Measurements from ENCODE around the gene TENT4A.
"Not testable (repeated sequence)": the region's sequence is repeated elsewhere in the genome, so short reads cannot be mapped to it uniquely, and the experiment has no call there.

TENT4A gene

DNA sequence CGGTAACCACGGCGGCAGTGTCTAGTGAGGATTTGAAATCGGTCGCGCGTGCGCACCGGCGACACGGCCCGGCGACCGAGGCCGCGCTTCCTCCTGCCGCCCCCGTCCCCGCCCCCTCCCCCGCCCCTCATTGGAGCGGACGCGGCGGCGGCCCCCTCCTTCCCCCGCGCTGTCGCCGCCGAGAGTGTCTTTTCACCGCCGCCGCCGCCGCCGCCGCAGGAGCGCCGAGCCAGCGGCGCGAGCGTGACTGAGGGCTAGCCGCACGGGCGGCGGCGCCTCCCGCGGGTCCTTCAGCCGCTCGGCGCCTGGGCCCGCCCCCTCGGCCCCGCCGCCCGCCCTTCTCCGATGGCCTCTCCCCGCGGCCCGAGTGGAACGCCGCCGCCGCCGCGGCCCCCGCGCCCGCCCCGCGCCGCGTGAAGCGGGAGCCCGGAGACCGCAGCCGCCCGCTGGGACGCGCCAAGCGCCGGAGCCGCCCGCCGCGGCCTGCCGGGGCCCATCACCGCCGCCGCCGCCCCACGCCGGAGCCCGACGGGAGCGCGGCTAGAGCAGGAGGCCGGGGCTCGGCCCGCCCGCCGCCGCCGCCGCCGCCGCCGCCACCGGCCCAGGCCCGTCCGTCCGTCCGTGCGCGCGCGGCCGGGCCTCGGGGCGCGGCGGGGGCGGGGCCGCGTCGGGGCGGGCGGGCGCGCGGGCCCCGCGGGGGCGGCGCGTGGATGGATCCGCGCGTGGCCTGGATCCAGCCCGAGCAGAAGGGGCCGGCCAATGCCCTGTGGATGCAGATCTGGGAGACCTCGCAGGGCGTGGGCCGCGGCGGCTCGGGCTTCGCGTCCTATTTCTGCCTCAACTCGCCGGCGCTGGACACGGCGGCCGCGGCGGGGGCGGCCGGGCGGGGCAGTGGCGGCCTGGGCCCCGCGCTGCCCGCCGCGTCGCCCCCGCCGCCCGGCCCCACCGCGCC lies at the start of gene TENT4A:
Gene TENT4A, plus strand, starts transcription at position 159 of the 952 bp plus-strand sequence. Its CDS starts 552 bp downstream, at position 711.
- in situ Hi-C loops (cut with HindIII; ENCODE audit: low pct_unique_long_range_greater_than_20kb, low sequenced_read_pairs) = no loop called here
- no peak for TF ChIP-seq JUND (IDR thresholded peaks at IDR 0.05; ENCODE audit: low read depth)
- DNase-seq (ENCODE audit: low read depth in 1 of 2, low spot score in 1 of 2) = peak; percentile 35 to 97

DNA sequence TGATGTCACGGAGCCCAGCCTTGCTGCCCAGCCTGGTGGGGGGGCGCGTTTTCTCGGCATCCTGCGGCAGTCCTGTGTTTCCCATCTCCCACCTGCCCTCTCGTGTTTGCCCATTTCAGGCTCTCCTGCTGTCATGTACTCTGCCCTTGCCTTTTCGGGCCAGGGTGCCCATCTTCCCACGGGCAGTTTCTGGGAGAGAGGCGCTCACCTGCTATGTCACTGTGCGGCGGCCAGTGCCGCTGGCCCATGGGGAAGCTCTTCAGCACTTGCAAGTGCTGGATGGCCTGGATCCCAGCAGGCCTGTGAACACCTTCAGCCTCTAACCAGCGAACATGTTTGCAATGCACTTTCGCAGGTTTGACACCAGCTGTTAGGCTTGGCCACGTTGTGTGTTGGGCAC lies 46.5 kb upstream of the TENT4A start:
- TF ChIP-seq JUND (IDR thresholded peaks at IDR 0.05; ENCODE audit: low read depth) = no peak

DNA sequence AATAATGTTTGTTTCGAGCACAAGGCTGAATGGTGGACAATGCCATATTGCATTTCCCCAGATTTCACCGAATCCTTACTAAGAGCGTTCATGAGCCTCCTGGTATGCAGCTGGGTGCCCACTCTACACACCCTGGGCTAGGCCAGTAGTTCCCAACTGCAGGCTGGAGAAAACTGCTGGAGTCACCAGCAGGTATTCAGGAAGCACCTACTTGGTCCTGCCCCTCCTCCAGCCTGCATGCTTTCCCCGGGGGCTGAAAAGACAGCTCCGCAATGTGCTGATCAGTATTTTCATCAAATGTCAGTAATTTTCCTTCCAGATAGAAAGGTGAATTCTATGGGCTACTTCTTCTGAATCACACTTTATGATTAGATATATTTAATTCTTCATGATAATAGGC lies 45.6 kb upstream of the TENT4A start:
- TF ChIP-seq JUND (IDR thresholded peaks at IDR 0.05; ENCODE audit: low read depth) = no peak
- DNase-seq (ENCODE audit: low read depth in 1 of 2, low spot score in 1 of 2) = no peak
- in situ Hi-C loops (cut with HindIII; ENCODE audit: low pct_unique_long_range_greater_than_20kb, low sequenced_read_pairs) = no loop called here

More for the DNA sequence above, 46.5 kb upstream of the TENT4A start:
- in situ Hi-C loops (cut with HindIII; ENCODE audit: low pct_unique_long_range_greater_than_20kb, low sequenced_read_pairs) = no loop called here
- no peak for DNase-seq (ENCODE audit: low read depth in 1 of 2, low spot score in 1 of 2)

DNA sequence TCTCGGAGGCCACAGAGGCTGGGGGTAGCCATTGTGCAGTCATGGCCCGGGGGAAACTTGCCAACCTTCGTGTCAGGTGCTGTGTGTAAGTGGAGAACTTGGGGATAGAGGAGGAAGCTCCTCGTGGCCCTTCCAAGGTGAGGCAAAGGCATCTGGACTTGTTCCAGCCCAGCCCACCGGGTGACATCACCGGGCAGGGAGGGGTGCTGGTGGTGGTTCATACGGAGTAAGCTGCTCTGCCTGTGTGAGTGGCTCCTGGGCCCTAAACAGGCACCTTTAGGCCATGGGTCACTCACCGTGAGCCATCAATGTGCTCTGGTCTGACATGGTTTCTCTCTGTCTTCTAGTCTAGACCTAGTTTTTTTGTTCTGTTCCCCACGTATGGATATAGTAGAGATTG lies 44.5 kb upstream of the TENT4A start:
- not testable (repeated sequence) for DNase-seq (ENCODE audit: low read depth in 1 of 2, low spot score in 1 of 2)

DNA sequence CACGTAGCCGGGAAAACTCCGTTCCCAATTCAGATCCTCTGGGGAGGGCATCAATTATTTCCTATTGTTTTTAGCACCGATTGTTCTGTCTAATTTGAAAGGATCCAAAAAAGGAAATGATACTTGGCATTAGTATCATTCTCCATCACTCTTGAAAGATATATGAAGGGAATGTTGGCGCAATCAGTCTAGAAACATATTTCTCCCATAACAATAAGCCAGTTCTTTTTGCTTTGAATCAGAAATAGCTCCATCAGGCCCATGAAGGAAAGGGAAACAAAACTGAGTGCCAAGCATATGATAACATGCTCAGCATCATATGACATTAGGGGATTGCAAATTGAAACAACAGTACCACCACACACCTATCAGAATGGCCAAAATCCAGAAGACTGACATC lies 40.2 kb upstream of the TENT4A start:
- in situ Hi-C loops (cut with HindIII; ENCODE audit: low pct_unique_long_range_greater_than_20kb, low sequenced_read_pairs) = no loop called here
- TF ChIP-seq JUND (IDR thresholded peaks at IDR 0.05; ENCODE audit: low read depth) = no peak
- no peak for DNase-seq (ENCODE audit: low read depth in 1 of 2, low spot score in 1 of 2)

More for the DNA sequence above, 44.5 kb upstream of the TENT4A start:
- in situ Hi-C loops (cut with HindIII; ENCODE audit: low pct_unique_long_range_greater_than_20kb, low sequenced_read_pairs) = not testable (repeated sequence)

DNA sequence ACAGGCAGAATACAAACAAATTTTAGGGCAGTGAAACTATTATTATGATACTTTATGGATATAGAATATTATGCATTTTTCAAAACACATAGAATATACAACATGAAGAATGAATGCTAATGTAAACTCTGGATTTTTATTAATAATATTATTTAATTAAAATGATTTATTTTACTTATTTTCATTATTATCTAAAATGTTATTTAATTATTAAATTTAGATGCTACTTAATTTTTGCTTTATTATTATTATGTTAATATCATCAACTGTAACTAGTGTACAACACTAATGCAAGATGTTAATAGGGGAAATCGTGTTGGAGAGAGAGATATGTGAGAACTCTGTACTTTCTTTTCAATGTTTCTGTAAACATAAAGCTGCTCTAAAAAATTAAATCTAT lies 39.3 kb upstream of the TENT4A start:
- no peak for DNase-seq (ENCODE audit: low read depth in 1 of 2, low spot score in 1 of 2)
- in situ Hi-C loops (cut with HindIII; ENCODE audit: low pct_unique_long_range_greater_than_20kb, low sequenced_read_pairs) = no loop called here
- TF ChIP-seq JUND (IDR thresholded peaks at IDR 0.05; ENCODE audit: low read depth) = no peak

DNA sequence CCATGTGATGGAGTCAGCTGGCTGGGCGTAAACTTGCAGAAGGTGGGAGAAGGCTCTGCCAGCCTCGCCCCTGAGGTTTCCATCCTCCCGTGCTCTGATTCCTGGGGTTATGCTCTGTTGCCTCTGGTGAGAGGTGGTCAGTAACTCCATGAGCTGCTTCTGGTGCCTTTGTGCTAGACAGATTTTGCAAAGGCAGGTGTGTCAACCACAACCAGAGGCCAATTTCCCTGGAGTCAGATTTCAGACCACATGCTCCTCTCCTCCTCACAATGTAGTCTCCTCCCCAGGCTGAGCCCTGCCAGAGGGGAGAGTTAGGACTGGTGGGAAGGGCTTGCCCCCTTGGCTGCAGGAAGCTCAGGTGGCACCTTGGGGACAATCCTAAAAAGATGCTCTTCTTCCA lies 38.8 kb upstream of the TENT4A start:
- TF ChIP-seq JUND (IDR thresholded peaks at IDR 0.05; ENCODE audit: low read depth) = no peak
- in situ Hi-C loops (cut with HindIII; ENCODE audit: low pct_unique_long_range_greater_than_20kb, low sequenced_read_pairs) = no loop called here
- DNase-seq (ENCODE audit: low read depth in 1 of 2, low spot score in 1 of 2) = no peak

DNA sequence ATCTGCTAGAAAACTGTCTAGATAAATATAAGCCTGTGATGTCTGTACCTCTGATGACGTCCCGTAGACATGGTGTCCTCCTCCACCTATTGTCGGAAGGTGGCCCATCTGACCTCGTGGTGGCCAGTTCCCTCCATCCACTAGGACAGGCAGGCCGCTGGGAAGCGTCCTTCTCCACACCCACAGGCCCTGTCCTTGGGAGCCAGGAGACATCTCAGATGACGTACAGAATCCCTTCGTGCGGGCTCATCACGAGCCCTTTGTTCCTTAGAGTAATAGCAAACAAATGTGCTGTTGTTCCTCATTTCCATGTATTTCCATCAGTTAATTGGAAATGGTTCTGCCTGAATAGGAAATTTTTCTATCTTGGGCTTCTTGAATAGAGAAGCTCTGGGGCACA lies 38.3 kb upstream of the TENT4A start:
- in situ Hi-C loops (cut with HindIII; ENCODE audit: low pct_unique_long_range_greater_than_20kb, low sequenced_read_pairs) = no loop called here
- DNase-seq (ENCODE audit: low read depth in 1 of 2, low spot score in 1 of 2) = no peak
- TF ChIP-seq JUND (IDR thresholded peaks at IDR 0.05; ENCODE audit: low read depth) = no peak

DNA sequence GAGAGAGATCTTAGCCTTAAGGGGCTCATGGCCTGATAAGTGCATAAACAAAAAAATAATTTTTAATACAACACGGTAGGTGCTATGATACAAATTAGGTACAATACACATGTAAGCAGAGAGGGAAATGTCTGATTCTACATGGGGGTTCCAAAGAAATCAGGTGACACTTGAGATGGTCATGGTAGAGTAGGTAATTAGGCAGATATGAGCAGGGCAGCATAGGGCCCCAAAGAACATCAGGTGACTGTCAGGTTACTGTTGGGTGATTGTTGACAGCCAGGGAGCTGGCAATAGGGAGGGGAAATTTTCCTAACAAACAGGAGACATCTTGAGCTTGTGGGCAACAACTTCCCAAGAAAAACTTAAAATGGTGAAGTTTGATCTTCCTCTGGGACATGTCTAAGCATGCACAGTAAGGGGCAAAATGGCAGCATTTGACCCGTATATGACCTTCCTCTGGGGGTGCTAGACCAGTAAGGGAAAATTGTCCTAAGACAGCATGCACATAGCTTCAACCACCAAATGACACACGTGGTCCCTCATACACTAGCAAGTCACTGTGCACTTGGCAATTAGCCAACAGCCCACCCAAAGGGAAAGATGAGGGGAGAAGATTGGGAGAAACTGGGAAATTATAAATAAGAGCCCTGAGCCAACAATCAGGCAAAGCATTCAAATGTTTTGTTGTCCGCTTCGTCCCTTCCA lies 37.3 kb upstream of the TENT4A start:
- no peak for TF ChIP-seq JUND (IDR thresholded peaks at IDR 0.05; ENCODE audit: low read depth)
- in situ Hi-C loops (cut with HindIII; ENCODE audit: low pct_unique_long_range_greater_than_20kb, low sequenced_read_pairs) = no loop called here
- DNase-seq (ENCODE audit: low read depth in 1 of 2, low spot score in 1 of 2) = no peak

DNA sequence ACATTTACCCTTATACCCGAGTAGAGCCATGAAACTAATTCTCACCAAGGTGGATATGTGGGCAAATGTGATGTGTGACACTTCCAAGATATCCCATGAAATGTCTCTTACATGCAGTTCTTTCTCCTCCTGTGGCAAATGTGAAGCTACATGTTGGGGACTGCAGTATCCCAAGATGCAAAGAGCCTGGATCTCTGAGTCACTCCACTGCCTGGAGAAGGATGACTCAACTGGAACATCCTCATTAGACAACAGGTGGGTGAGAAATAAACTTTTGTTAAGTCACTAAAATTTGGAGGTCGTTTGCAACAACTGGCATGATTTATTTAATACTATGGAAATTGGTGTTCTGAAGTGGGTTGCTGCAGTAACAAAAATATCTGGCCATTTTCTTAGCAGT lies 36.5 kb upstream of the TENT4A start:
- in situ Hi-C loops (cut with HindIII; ENCODE audit: low pct_unique_long_range_greater_than_20kb, low sequenced_read_pairs) = no loop called here
- no peak for DNase-seq (ENCODE audit: low read depth in 1 of 2, low spot score in 1 of 2)
- TF ChIP-seq JUND (IDR thresholded peaks at IDR 0.05; ENCODE audit: low read depth) = no peak

DNA sequence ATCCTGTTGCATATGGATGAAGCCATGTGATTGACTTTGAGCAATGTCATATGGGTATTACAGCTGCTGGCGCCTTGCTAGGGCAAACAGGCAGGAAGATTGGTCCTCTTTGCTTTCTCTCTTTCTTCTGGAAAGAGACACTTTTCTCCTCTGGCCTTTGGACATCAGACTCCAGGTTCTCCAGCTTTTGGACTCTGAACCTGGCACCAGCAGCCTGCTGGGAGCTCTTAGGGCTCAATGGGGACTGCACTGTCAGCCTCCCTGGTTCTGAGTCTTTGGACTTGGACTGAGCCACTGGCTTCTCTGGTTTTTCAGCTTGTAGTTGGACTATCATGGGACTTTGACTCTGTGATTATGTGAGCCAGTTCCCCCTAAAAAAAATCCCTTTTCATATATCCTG lies 34.8 kb upstream of the TENT4A start:
- no peak for DNase-seq (ENCODE audit: low read depth in 1 of 2, low spot score in 1 of 2)
- in situ Hi-C loops (cut with HindIII; ENCODE audit: low pct_unique_long_range_greater_than_20kb, low sequenced_read_pairs) = no loop called here
- TF ChIP-seq JUND (IDR thresholded peaks at IDR 0.05; ENCODE audit: low read depth) = no peak

DNA sequence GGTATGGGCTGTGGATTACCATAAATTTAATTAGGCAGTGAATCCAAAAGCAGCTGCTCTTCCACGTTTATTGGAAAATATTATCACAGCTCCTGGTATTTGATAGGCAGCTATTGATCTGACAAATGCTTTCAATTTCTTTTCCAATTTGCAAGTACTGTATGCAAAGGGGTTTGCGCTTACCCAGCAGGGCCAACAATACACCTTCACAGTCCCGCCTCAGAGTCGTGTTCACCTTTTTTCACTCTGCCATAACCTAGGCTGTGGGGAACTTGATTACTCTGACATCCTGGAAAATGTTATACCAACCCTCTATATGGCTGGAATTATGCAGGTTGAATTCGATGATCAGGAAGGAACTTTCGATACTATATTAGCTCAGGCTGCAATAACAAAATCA lies 32.3 kb upstream of the TENT4A start:
- no peak for DNase-seq (ENCODE audit: low read depth in 1 of 2, low spot score in 1 of 2)
- in situ Hi-C loops (cut with HindIII; ENCODE audit: low pct_unique_long_range_greater_than_20kb, low sequenced_read_pairs) = no loop called here
- TF ChIP-seq JUND (IDR thresholded peaks at IDR 0.05; ENCODE audit: low read depth) = no peak

DNA sequence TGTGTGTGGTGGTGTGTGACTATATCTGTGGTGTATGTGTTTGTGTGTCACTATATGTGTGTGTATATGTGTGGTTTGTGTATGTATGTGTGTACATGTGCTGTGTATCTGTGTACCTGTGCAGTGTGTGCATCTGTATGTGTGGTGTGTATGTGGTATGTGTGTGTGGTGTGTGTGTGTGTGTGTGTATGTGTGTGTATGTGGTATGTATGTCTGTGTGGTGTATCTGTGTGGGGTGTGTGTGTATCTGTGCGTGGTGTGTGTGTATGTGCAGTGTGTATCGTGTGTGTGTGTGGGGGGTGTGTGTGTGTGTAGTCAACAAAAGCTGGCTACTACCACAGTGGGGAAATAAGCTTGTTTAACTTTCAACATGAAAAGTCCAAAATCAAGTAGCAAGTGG lies 31.6 kb upstream of the TENT4A start:
- no peak for TF ChIP-seq JUND (IDR thresholded peaks at IDR 0.05; ENCODE audit: low read depth)
- in situ Hi-C loops (cut with HindIII; ENCODE audit: low pct_unique_long_range_greater_than_20kb, low sequenced_read_pairs) = no loop called here
- DNase-seq (ENCODE audit: low read depth in 1 of 2, low spot score in 1 of 2) = no peak

Measured in T47D (cell line).